ELF-1 (cell line): Measurements from ENCODE around the gene EGFL8.

Source experiments
- DNase-seq: peaks from one replicate; pipeline ENCODE4 v3.0.0-alpha.2; 2016; ENCODE audit warnings: low read depth, low spot score

Gene EGFL8

GRCh38 chr6:32146687-32147086 lies 17.7 kb upstream of the EGFL8 start:
- DNase-seq: no peak

- DNase-seq: no peak
These were observed 16.8 kb upstream of the EGFL8 start for GRCh38 chr6:32147401-32148132.

DNA sequence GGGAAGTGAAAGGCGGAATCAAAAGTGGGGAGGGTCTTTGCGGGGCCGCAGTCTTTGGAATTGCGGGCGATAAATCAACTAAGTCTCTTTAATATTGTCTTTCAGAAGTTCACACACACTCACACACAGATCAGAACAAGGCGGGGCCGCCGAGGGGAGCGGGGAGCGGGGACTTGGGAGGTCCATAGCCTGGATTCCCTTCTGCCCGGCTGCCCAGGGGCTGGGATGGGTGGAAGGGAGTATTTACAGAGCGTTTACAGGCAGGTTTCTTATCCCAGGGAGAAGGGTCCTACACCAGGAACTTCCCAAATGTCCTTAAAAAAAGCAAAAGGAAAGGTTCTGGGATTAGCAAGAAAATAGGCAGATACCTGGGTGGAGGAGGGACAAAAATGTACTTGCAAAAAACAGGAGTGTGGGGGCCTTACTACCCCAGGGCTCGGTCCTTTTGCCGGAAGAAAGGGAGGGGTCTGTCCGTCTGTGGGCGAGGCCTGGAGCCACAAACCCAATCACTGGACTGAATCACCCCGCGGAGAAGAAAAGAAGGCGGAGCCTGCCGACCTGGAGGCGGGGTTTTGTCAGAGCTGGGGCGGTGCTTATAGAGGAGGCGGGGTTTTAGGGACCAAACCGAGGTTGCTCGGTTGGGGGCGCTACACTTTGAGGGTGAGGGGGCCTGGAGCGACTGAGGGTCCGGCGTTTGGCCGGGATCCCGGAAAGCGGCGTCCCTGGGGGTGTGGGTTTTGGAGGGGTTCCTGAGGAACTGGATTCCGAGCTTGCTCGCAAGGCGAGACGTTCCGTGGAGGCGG lies 15.9 kb upstream of the EGFL8 start:
- peak; percentile 93 for DNase-seq

DNA sequence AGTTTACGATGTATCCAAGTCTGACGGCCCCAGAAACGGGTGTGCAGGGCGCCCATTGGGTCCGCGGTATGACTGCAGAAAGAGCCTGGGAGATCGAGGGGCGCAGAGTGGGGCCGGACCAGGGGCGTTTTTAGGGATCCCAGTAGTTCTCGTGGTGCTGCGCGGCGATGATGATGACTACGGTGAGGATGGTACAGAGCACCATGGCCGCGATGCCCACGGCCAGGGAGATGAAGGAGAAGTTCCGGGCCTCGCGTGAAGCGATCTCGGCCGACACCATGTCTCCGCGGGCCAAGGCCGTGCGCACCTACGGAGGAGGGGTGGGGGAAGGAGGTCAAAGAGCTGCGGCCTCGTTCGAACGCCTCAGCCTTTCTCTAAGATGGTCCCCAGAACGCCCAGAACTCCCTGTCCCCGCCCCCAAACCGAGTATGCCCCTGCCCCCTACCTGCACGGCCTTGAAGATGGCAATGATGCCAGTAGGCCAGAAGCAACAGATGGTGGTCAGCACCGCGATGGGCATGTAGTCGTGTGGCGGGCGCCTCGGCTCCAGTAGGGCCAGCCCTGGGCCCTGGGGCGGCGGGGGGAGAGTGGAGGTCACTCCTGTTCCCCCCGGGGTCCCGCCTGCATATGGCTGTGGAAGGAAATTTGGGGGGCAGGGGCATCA lies 15.2 kb upstream of the EGFL8 start:
- DNase-seq: no peak

DNA sequence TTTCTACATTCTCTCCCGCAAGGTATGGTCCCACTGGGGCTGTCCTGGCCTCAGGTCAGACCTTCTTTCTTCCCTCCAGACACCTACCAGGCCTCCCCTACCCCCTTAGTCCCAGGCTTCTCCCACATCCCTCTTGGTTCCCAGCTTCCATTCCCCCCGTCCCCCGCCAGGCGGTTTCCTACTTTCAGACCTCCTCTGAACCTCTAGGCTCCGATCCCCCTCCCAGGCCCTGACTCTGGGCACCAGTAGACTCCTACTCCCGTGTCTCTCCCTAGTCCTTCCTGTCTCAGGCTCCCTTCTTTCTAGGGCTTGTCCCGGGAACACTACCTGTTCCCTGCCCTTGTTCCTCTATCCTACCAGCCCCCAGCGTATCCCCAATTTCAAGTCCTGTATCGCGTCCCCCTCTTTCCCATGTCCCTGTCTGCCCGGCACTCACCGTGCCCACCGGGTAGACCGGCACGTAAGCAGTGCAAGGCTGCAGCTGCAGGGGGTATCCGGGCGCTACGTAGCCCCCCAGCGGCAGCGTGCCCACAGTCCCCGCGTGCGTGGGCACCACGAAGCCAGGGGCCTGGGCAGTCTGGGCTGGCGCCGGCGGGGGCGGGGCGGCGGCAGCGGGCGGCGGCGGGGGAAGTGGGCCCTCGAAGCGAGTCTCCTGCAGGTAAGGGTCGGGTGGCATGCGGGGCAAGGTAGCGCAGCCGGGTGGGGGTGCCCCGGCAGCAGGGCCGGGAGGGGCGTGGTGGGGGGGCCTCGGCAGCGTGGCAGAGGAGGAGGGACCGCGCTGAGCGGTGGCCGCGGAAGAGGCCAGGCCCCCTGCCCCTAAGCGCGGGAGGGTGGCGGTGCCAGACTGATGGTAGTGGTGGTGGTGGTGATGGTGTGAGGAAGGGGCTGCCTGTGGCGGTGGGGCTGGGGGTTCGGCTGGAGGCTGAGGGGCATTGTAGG lies 14.2 kb upstream of the EGFL8 start:
- DNase-seq: no peak

DNA sequence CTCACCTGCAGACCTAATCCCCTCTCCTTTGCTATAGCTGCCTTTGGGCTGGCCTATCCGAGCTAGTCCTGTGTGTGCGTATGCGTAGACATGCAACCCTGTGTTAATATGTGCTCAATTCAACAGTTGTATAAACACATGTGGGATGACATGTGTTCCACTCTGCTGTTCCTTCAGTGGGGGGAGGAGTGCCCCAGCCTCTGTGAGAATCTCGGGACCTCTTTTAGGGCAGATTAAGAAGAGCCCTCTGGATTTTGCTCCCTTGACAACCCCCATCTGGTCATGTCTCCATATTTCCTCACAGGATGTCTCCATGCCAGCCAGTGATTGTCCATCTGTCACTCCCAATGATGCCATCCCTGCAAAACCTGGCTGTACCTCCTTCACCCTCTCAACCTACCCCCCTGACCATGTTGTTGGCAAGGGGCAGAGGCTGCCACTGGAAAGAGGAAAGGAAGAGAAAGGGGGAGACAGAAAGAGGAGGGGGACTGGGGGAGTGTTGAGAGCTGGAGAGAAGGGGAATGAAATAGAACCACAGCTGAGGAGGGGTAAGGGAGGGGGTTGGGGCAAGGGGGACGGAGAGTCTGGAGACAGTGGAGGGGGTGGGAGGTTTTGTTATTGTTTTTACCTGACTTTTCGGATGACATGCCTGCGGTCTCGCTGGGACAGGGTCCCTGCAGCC lies 13.1 kb upstream of the EGFL8 start:
- DNase-seq: no peak

GRCh38 chr6:32151863-32152768 lies 12.3 kb upstream of the EGFL8 start, which contains the start of gene PRRT1:
PRRT1 (minus strand) TSS chr6:32151939; CDS start chr6:32151827, 112 bp downstream.
- no peak for DNase-seq

DNA sequence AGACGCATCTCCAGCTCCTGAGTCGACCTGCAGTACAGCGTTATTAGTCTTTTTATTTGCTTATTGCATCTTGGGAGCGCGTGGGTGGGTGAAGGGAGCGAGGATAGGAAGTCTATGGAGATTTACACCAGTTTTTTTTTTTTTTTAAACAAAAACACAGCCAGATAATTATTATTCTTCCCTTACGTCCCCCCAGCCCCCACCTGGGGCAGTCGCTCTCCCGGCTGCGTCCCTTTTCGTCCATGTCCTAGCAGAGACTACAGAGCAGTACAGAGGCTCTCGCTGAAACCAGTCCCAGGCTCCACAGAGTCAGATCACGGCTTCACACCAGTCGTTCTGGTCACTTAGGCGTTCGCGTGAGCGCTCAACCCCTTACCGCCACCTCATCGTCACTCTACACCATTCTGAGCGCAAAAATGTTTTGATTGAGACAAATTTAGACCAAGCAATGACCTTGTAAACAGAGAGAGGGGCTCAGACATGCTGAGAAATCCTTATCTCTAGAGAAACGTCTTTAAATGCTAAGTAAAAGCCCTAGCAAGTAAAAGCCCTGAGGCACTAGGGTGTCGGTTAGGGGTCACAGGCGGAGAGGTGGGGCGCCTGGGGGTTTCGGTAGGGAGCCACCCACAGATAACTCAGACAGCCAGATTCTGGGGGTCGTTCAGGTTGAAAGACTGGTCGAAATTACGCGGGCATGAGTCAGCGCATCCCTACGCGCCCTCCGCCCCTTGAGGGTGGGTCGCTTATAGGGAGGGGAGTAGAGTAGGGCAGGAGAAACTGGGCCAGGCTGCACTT lies 11.4 kb upstream of the EGFL8 start:
- peak; percentile 84 for DNase-seq

GRCh38 chr6:32153564-32154513 lies 10.6 kb upstream of the EGFL8 start, which contains the start of gene PPT2:
PPT2 (plus strand) TSS chr6:32154141; CDS start chr6:32154595, 454 bp downstream.
- peak; percentile 94 for DNase-seq

DNA sequence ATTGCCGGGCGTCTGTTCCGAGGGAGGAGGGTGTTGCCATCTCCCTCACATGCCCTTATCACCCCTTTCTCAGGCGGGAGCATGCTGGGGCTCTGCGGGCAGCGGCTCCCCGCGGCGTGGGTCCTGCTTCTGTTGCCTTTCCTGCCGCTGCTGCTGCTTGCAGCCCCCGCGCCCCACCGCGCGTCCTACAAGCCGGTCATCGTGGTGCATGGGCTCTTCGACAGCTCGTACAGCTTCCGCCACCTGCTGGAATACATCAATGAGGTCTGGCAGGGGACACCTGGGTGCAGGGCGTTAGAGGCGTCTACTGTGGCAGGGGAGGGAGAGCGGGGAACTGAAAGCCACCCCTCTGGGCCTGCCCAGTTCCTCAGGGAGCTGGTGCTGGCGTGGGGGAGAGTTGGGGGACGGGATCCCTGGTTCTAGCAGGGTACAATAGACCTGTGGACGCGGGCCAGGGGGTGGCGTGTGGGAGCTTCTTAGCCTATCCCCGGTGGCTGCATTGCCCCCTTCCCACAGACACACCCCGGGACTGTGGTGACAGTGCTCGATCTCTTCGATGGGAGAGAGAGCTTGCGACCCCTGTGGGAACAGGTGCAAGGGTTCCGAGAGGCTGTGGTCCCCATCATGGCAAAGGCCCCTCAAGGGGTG lies 9.8 kb upstream of the EGFL8 start:
- peak; percentile 78 for DNase-seq

- DNase-seq: no peak
These were observed 7.5 kb upstream of the EGFL8 start for GRCh38 chr6:32156891-32157290.

DNA sequence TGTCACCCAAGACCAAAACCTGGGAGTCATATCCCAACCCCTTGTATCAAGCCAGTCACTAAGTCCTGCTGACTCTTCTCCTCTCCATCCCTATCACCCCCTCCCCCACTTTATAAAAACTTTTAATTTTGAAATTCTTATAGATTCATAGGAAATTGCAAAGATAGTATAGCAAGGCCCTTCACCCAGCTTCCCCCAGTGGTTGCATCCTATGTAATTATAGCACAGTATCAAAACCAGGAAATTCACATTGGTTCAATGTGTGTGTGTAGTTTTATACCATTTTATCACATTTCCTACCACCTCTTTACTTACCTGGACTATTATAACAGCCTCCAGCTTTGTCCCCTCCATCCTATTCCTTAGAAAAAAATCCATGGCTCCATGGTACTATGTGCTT lies 6.3 kb upstream of the EGFL8 start:
- no peak for DNase-seq

GRCh38 chr6:32163559-32164258 lies 686 bp upstream of the EGFL8 start:
- DNase-seq: no peak

- peak; percentile 59 for DNase-seq
These were observed 2.1 kb downstream of the EGFL8 start for GRCh38 chr6:32166411-32167061.

GRCh38 chr6:32167154-32167760 lies 2.9 kb downstream of the EGFL8 start:
- DNase-seq: peak; percentile 84
